Fibroblast of pulmonary artery (primary cell): ENCODE measurements around the gene OAS3.
"Not testable (repeated sequence)": the region's sequence is repeated elsewhere in the genome, so short reads cannot be mapped to it uniquely, and the experiment has no call there.

ENCODE experiments used
- DNase-seq: peaks from one replicate; pipeline ENCODE4 v3.0.0-alpha.2; 2010; ENCODE audit warnings: low read depth
- H3K4me3 ChIP-seq: replicated peaks from 2 replicates; pipeline ENCODE4 v1.5.1; 2011; ENCODE audit warnings: low read depth, mild to moderate bottlenecking, control low read depth, low read length, moderate library complexity
- CTCF ChIP-seq: IDR thresholded peaks from 2 replicates; pipeline ENCODE4 v1.5.1; 2011; ENCODE audit warnings: mild to moderate bottlenecking, control low read depth, low read length, inconsistent platforms; ENCODE audit errors: missing control alignments

The OAS3 gene

GRCh38 chr12:112908548-112908947, 29.7 kb upstream of the OAS3 start:
- H3K4me3 ChIP-seq, result no peak overlapping the region
- TF ChIP-seq CTCF, result no peak
- DNase-seq, result no peak

GRCh38 chr12:112909693-112910092, 28.6 kb upstream of the OAS3 start:
- no peak overlapping the region for H3K4me3 ChIP-seq
- TF ChIP-seq CTCF, result no peak
- DNase-seq, result no peak

- no peak overlapping the region for H3K4me3 ChIP-seq
- no peak for DNase-seq
- TF ChIP-seq CTCF, result no peak
Measured at GRCh38 chr12:112913038-112913688, 25.1 kb upstream of the OAS3 start.

GRCh38 chr12:112913888-112914287, 24.4 kb upstream of the OAS3 start:
- not testable (repeated sequence) for DNase-seq, H3K4me3 ChIP-seq

- no peak for TF ChIP-seq CTCF
- H3K4me3 ChIP-seq, result no peak overlapping the region
- peak; percentile 20 for DNase-seq
Measured at GRCh38 chr12:112916270-112916669, 22.0 kb upstream of the OAS3 start.

- no peak for TF ChIP-seq CTCF
- DNase-seq, result no peak
- H3K4me3 ChIP-seq, result no peak overlapping the region
Measured at GRCh38 chr12:112919121-112919520, 19.2 kb upstream of the OAS3 start.

GRCh38 chr12:112924986-112925385, 13.3 kb upstream of the OAS3 start:
- TF ChIP-seq CTCF, result no peak
- DNase-seq, result no peak
- no peak overlapping the region for H3K4me3 ChIP-seq

- H3K4me3 ChIP-seq, DNase-seq: not testable (repeated sequence)
Measured at GRCh38 chr12:112926416-112927033, 11.7 kb upstream of the OAS3 start.
